ENCODE results near the gene OARD1. TPM values are rescaled to one million over a fixed set of nuclear protein-coding genes. Genes with fewer than 3 reads are reported as not detected.

OARD1 gene
- total RNA-seq, 1 experiment from 2014 or later, result 35.0 TPM

- no peak for DNase-seq
- peaks cover 50% of the 10 kb centered on the region for H3K36me3 ChIP-seq (ENCODE audit: low read depth)
- H2AFZ ChIP-seq, result no peak overlapping the region
- ChIA-PET POLR2A (ENCODE audit: unreplicated experiment) (no interaction called here), CTCF (no interaction called here)
- intact Hi-C loops (cut with micrococcal nuclease; ENCODE audit: unreplicated experiment), result no loop called here
- H3K4me1 ChIP-seq (replicated peaks; ENCODE audit: insufficient read depth), result no peaks in the 10 kb centered on the region
- peaks cover 45% of the 10 kb centered on the region for H4K20me1 ChIP-seq (ENCODE audit: insufficient read depth)
- H3K9me2 ChIP-seq (ENCODE audit: insufficient read depth), result no peaks in the 10 kb centered on the region
- no peak overlapping the region for H3K4me2 ChIP-seq
- no TSS peak for BruUV-seq (replicated peaks)
- H3K27me3 ChIP-seq (ENCODE audit: insufficient read depth, low read depth), result no peaks in the 10 kb centered on the region
- TF ChIP-seq, protein P1, sequence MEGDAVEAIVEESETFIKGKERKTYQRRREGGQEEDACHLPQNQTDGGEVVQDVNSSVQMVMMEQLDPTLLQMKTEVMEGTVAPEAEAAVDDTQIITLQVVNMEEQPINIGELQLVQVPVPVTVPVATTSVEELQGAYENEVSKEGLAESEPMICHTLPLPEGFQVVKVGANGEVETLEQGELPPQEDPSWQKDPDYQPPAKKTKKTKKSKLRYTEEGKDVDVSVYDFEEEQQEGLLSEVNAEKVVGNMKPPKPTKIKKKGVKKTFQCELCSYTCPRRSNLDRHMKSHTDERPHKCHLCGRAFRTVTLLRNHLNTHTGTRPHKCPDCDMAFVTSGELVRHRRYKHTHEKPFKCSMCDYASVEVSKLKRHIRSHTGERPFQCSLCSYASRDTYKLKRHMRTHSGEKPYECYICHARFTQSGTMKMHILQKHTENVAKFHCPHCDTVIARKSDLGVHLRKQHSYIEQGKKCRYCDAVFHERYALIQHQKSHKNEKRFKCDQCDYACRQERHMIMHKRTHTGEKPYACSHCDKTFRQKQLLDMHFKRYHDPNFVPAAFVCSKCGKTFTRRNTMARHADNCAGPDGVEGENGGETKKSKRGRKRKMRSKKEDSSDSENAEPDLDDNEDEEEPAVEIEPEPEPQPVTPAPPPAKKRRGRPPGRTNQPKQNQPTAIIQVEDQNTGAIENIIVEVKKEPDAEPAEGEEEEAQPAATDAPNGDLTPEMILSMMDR (conservative IDR thresholded peaks at IDR 0.05), result no peak
- no peak for TF ChIP-seq EZH2 (IDR thresholded peaks at IDR 0.05; ENCODE audit: low read depth)
- peaks cover 30% of the 10 kb centered on the region for H3F3A ChIP-seq (ENCODE audit: insufficient read depth, low read depth)
- no peak overlapping the region for H3K27ac ChIP-seq
- no peaks in the 10 kb centered on the region for H3K9me3 ChIP-seq (ENCODE audit: insufficient read depth, low read depth)
- peaks cover 10% of the 10 kb centered on the region; the same call in 1 of the 2 replicates for H3K79me2 ChIP-seq (ENCODE audit: low read depth)
- no peak overlapping the region for H3K4me3 ChIP-seq
Observed at GRCh38 chr6:41085182-41085581, 13.0 kb upstream of the OARD1 start.

GRCh38 chr6:41083072-41083471 is 10.9 kb upstream of the OARD1 start:
- Histone ChIP-seq H3K4me3 (no peak overlapping the region), H4K20me1 (ENCODE audit: insufficient read depth) (peaks cover 54% of the 10 kb centered on the region), H3K9me3 (ENCODE audit: insufficient read depth, low read depth) (no peaks in the 10 kb centered on the region), H3K27me3 (ENCODE audit: insufficient read depth, low read depth) (no peaks in the 10 kb centered on the region), H2AFZ (no peak overlapping the region), H3K79me2 (ENCODE audit: low read depth) (peaks cover 23% of the 10 kb centered on the region), H3K4me2 (no peak overlapping the region), H3F3A (ENCODE audit: insufficient read depth, low read depth) (peaks cover 31% of the 10 kb centered on the region), H3K36me3 (ENCODE audit: low read depth) (peaks cover 62% of the 10 kb centered on the region), H3K9me2 (ENCODE audit: insufficient read depth) (no peaks in the 10 kb centered on the region), H3K27ac (no peak overlapping the region), H3K4me1 (replicated peaks; ENCODE audit: insufficient read depth) (no peaks in the 10 kb centered on the region)
- no peak for DNase-seq
- BruUV-seq (replicated peaks), result no TSS peak
- intact Hi-C loops (cut with micrococcal nuclease; ENCODE audit: unreplicated experiment), result no loop called here
- POLR2A ChIA-PET (ENCODE audit: unreplicated experiment), result no interaction called here
- CTCF ChIA-PET, result no interaction called here
- TF ChIP-seq, protein P1 (conservative IDR thresholded peaks at IDR 0.05), result no peak
- TF ChIP-seq EZH2 (IDR thresholded peaks at IDR 0.05; ENCODE audit: low read depth), result no peak

DNA sequence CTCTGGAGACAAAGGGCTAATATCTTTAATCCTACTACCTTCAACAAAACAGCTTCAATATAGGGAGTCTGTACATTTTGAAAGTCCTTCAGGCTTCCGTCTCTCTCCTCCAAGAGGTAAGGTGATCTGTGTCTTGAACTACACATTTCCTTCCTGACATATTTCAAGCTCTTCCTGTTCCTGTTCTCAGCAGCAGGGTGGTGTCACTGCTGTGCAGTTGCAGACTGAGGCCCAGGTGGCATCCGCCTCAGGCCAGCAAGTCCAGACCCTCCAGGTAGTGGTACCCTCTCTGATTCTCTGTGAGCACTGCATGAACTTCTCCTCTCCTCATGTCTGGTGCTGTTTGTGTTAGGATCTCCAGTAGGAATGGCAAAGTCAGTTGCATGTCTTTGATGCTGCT is 8.5 kb upstream of the OARD1 start:
- Histone ChIP-seq H2AFZ (no peak overlapping the region), H3K9me3 (ENCODE audit: insufficient read depth, low read depth) (no peaks in the 10 kb centered on the region), H3K36me3 (ENCODE audit: low read depth) (peaks cover 67% of the 10 kb centered on the region), H3K27me3 (ENCODE audit: insufficient read depth, low read depth) (no peaks in the 10 kb centered on the region), H4K20me1 (ENCODE audit: insufficient read depth) (peaks cover 56% of the 10 kb centered on the region), H3K79me2 (ENCODE audit: low read depth) (peaks cover 47% of the 10 kb centered on the region), H3K9me2 (ENCODE audit: insufficient read depth) (no peaks in the 10 kb centered on the region), H3K27ac (no peak overlapping the region), H3K4me2 (no peak overlapping the region), H3K4me3 (no peak overlapping the region), H3F3A (ENCODE audit: insufficient read depth, low read depth) (peaks cover 22% of the 10 kb centered on the region), H3K4me1 (replicated peaks; ENCODE audit: insufficient read depth) (peaks cover 4% of the 10 kb centered on the region)
- no peak for TF ChIP-seq EZH2 (IDR thresholded peaks at IDR 0.05; ENCODE audit: low read depth)
- TF ChIP-seq, protein P1 (conservative IDR thresholded peaks at IDR 0.05), result no peak
- CTCF ChIA-PET, result no interaction called here
- POLR2A ChIA-PET (ENCODE audit: unreplicated experiment), result no interaction called here
- no TSS peak for BruUV-seq (replicated peaks)
- DNase-seq, result no peak
- intact Hi-C loops (cut with micrococcal nuclease; ENCODE audit: unreplicated experiment), result no loop called here

All from PC-9 (cell line).